GM23338 (cell line): ENCODE results near the gene TP53.
A peak's percentile ranks its signal among the peaks of the same experiment; 100 is the strongest.

ENCODE experiments used
- EZH2 ChIP-seq: fragments of 200-600 bp; sonication (generic); IDR thresholded peaks from one replicate; pipeline ENCODE4 v1.8.0; 2017; ENCODE audit warnings: antibody characterized with exemption, mild to moderate bottlenecking, low read depth; ENCODE audit not compliant: unreplicated experiment
- POLR2AphosphoS5 ChIP-seq: IDR thresholded peaks from 2 replicates; pipeline ENCODE4 v1.6.1; 2016; ENCODE audit warnings: antibody characterized with exemption, low read depth
- STAT1 ChIP-seq: IDR thresholded peaks from one replicate; pipeline ENCODE4 v1.6.1; 2016; ENCODE audit warnings: antibody characterized with exemption; ENCODE audit not compliant: unreplicated experiment
- TF ChIP-seq, protein P1 (sequence below), 2 experiments: fragments of 200-600 bp in 1 of 2; sonication (generic) in 1 of 2; conservative IDR thresholded peaks; 2 replicates each; pipeline versions ENCODE4 v1.5.1 to v1.6.1; 2016 to 2017; ENCODE audit warnings: antibody characterized with exemption in 2 of 2, low read depth in 2 of 2, mild to moderate bottlenecking in 2 of 2, moderate library complexity in 1 of 2
- TF ChIP-seq, protein P2 (sequence below): IDR thresholded peaks from 2 replicates; pipeline ENCODE4 v1.6.1; 2016; ENCODE audit warnings: antibody characterized with exemption
- TF ChIP-seq, protein P3 (sequence below): fragments of 250-450 bp; sonication (Bioruptor Pico); IDR thresholded peaks from 2 replicates; pipeline ENCODE4 v1.5.0; 2020; ENCODE audit warnings: mild to moderate bottlenecking, moderate library complexity

DNA sequence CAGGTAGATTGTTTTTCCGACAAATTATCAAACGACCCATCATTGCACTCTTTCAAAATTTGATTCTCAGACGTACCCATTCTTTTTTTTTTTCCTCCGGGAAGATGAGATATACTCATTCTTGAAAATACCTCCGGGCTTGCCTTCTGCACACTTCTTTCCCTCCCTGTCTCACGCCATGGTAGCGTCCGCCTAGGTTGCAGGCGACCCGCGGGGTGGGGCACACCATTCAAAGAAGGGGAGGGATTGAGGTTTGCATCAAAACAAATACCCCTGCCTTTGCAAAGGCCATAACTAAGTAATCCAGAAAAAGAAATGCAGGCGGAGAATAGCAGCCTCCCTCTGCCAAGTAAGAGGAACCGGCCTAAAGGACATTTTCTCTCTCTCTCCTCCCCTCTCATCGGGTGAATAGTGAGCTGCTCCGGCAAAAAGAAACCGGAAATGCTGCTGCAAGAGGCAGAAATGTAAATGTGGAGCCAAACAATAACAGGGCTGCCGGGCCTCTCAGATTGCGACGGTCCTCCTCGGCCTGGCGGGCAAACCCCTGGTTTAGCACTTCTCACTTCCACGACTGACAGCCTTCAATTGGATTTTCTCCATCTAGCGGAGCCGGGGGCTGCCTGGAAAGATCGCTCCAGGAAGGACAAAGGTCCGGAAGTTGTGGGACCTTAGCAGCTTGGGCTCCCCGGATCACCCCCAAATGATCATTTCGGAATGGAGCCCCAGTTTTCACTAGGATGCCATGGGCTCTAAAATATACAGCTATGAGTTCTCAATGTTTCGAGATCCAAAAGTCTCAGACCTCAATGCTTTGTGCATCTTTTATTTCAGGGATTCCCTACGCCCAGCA, 843 bp downstream of the TP53 start:
- TF ChIP-seq, protein P1, sequence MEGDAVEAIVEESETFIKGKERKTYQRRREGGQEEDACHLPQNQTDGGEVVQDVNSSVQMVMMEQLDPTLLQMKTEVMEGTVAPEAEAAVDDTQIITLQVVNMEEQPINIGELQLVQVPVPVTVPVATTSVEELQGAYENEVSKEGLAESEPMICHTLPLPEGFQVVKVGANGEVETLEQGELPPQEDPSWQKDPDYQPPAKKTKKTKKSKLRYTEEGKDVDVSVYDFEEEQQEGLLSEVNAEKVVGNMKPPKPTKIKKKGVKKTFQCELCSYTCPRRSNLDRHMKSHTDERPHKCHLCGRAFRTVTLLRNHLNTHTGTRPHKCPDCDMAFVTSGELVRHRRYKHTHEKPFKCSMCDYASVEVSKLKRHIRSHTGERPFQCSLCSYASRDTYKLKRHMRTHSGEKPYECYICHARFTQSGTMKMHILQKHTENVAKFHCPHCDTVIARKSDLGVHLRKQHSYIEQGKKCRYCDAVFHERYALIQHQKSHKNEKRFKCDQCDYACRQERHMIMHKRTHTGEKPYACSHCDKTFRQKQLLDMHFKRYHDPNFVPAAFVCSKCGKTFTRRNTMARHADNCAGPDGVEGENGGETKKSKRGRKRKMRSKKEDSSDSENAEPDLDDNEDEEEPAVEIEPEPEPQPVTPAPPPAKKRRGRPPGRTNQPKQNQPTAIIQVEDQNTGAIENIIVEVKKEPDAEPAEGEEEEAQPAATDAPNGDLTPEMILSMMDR (conservative IDR thresholded peaks at IDR 0.05; ENCODE audit: low read depth in 2 of 2) = no peak
- TF ChIP-seq POLR2AphosphoS5 (peak; percentile 84), EZH2 (no peak), STAT1 (no peak)
- TF ChIP-seq, protein P2, sequence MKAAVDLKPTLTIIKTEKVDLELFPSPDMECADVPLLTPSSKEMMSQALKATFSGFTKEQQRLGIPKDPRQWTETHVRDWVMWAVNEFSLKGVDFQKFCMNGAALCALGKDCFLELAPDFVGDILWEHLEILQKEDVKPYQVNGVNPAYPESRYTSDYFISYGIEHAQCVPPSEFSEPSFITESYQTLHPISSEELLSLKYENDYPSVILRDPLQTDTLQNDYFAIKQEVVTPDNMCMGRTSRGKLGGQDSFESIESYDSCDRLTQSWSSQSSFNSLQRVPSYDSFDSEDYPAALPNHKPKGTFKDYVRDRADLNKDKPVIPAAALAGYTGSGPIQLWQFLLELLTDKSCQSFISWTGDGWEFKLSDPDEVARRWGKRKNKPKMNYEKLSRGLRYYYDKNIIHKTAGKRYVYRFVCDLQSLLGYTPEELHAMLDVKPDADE = no peak
- TF ChIP-seq, protein P3, sequence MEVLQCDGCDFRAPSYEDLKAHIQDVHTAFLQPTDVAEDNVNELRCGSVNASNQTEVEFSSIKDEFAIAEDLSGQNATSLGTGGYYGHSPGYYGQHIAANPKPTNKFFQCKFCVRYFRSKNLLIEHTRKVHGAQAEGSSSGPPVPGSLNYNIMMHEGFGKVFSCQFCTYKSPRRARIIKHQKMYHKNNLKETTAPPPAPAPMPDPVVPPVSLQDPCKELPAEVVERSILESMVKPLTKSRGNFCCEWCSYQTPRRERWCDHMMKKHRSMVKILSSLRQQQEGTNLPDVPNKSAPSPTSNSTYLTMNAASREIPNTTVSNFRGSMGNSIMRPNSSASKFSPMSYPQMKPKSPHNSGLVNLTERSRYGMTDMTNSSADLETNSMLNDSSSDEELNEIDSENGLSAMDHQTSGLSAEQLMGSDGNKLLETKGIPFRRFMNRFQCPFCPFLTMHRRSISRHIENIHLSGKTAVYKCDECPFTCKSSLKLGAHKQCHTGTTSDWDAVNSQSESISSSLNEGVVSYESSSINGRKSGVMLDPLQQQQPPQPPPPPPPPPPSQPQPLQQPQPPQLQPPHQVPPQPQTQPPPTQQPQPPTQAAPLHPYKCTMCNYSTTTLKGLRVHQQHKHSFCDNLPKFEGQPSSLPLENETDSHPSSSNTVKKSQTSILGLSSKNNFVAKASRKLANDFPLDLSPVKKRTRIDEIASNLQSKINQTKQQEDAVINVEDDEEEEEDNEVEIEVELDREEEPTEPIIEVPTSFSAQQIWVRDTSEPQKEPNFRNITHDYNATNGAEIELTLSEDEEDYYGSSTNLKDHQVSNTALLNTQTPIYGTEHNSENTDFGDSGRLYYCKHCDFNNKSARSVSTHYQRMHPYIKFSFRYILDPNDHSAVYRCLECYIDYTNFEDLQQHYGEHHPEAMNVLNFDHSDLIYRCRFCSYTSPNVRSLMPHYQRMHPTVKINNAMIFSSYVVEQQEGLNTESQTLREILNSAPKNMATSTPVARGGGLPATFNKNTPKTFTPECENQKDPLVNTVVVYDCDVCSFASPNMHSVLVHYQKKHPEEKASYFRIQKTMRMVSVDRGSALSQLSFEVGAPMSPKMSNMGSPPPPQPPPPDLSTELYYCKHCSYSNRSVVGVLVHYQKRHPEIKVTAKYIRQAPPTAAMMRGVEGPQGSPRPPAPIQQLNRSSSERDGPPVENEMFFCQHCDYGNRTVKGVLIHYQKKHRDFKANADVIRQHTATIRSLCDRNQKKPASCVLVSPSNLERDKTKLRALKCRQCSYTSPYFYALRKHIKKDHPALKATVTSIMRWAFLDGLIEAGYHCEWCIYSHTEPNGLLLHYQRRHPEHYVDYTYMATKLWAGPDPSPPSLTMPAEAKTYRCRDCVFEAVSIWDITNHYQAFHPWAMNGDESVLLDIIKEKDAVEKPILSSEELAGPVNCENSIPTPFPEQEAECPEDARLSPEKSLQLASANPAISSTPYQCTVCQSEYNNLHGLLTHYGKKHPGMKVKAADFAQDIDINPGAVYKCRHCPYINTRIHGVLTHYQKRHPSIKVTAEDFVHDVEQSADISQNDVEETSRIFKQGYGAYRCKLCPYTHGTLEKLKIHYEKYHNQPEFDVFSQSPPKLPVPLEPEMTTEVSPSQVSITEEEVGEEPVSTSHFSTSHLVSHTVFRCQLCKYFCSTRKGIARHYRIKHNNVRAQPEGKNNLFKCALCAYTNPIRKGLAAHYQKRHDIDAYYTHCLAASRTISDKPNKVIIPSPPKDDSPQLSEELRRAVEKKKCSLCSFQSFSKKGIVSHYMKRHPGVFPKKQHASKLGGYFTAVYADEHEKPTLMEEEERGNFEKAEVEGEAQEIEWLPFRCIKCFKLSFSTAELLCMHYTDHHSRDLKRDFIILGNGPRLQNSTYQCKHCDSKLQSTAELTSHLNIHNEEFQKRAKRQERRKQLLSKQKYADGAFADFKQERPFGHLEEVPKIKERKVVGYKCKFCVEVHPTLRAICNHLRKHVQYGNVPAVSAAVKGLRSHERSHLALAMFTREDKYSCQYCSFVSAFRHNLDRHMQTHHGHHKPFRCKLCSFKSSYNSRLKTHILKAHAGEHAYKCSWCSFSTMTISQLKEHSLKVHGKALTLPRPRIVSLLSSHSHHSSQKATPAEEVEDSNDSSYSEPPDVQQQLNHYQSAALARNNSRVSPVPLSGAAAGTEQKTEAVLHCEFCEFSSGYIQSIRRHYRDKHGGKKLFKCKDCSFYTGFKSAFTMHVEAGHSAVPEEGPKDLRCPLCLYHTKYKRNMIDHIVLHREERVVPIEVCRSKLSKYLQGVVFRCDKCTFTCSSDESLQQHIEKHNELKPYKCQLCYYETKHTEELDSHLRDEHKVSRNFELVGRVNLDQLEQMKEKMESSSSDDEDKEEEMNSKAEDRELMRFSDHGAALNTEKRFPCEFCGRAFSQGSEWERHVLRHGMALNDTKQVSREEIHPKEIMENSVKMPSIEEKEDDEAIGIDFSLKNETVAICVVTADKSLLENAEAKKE (CRISPR knock-in tag) = no peak
